ENCODE results near the gene CARD18.

GRCh38 chr11:105164208-105164607 is 24.6 kb upstream of the CARD18 start:
- TF ChIP-seq CTCF (IDR thresholded peaks at IDR 0.05) (no peak), EP300 (IDR thresholded peaks at IDR 0.05) (no peak)
